Panc1 (cell line): ENCODE data around the gene TMED5. TPM values are rescaled to one million over a fixed set of nuclear protein-coding genes. Genes with fewer than 3 reads are reported as not detected.
"Not testable (repeated sequence)": the region's sequence is repeated elsewhere in the genome, so short reads cannot be mapped to it uniquely, and the experiment has no call there.

Source experiments
- ATAC-seq: fragments of 200-7000 bp; cut with Tn5 transposase; 2 replicates; pipeline ENCODE4 v1.9.1; 2020; ENCODE audit warnings: mild to moderate bottlenecking, moderate library complexity
- BruUV-seq: library from RNA; stranded (reverse); fragments of 400-500 nt; replicated peaks from 2 replicates; lab custom pipeline; 2021; lab: Mats Ljungman, UMichigan
- CTCF ChIA-PET: fragments of 300-600 bp; sonication (Branson Sonifier 250); formaldehyde crosslinking; loops from one replicate; lab custom pipeline; 2022; ENCODE audit warnings: antibody characterized with exemption; lab: Charles Lee
- POLR2A ChIA-PET: fragments of 300-600 bp; sonication (Branson Sonifier 250); formaldehyde crosslinking; loops from one replicate; lab custom pipeline; 2022; ENCODE audit warnings: antibody characterized with exemption; lab: Charles Lee
- DNase-seq: peaks from one replicate; pipeline ENCODE4 v3.0.0-alpha.2; 2010; ENCODE audit warnings: low read depth, low spot score
- H3K27ac ChIP-seq: 2 replicates; pipeline ENCODE4 v1.5.1; 2011; ENCODE audit warnings: mild to moderate bottlenecking, low read length, inconsistent platforms
- H3K27me3 ChIP-seq: fragments of 200-500 bp; sonication (Bioruptor generic); 2 replicates; pipeline ENCODE4 v1.6.0; 2014; ENCODE audit warnings: low read length, inconsistent platforms; ENCODE audit not compliant: control insufficient read depth, insufficient read depth
- H3K36me3 ChIP-seq: fragments of 200-500 bp; sonication (Bioruptor generic); 2 replicates; pipeline ENCODE4 v1.5.1; 2014; ENCODE audit warnings: inconsistent platforms, mild to moderate bottlenecking, low read length, moderate library complexity; ENCODE audit not compliant: control insufficient read depth, insufficient read depth
- H3K4me1 ChIP-seq: 2 replicates; pipeline ENCODE4 v1.5.1; 2011; ENCODE audit warnings: inconsistent platforms, mild to moderate bottlenecking, low read length, moderate library complexity; ENCODE audit not compliant: control insufficient read depth, insufficient read depth
- H3K4me3 ChIP-seq, 2 experiments: 2 replicates each; pipeline ENCODE4 v1.5.1; 2011 to 2012; ENCODE audit warnings: low read depth in 2 of 2, low read length in 2 of 2, mild to moderate bottlenecking in 2 of 2, inconsistent platforms in 1 of 2, moderate library complexity in 1 of 2
- H3K9me3 ChIP-seq: fragments of 200-500 bp; sonication (Bioruptor generic); 2 replicates; pipeline ENCODE4 v1.5.1; 2014; ENCODE audit warnings: low read depth, mild to moderate bottlenecking, inconsistent platforms, low read length, moderate library complexity; ENCODE audit not compliant: control insufficient read depth, insufficient read depth
- CTCF ChIP-seq: fragments of 450-650 bp; IDR thresholded peaks from 2 replicates; pipeline ENCODE4 v1.5.1; 2017; ENCODE audit warnings: mild to moderate bottlenecking
- POLR2AphosphoS5 ChIP-seq: IDR thresholded peaks from 2 replicates; pipeline ENCODE4 v1.6.1; 2012; ENCODE audit warnings: mild to moderate bottlenecking, low read depth, low read length, moderate library complexity
- REST ChIP-seq, 2 experiments: IDR thresholded peaks; 2 replicates each; pipeline ENCODE4 v1.6.1; 2011 to 2012; ENCODE audit warnings: low read depth in 2 of 2, control low read depth in 1 of 2, low read length in 1 of 2, mild to moderate bottlenecking in 1 of 2, moderate library complexity in 1 of 2; ENCODE audit not compliant: insufficient read depth in 1 of 2
- SIN3A ChIP-seq: IDR thresholded peaks from 2 replicates; pipeline ENCODE4 v1.6.1; 2012; ENCODE audit warnings: low read depth, mild to moderate bottlenecking, low read length, moderate library complexity, borderline replicate concordance; ENCODE audit not compliant: insufficient read depth
- TCF7L2 ChIP-seq: IDR thresholded peaks from 2 replicates; pipeline ENCODE4 v1.6.1; 2011; ENCODE audit warnings: mild to moderate bottlenecking, low read depth, low read length, inconsistent platforms
- in situ Hi-C: cut with HindIII; loops from 2 replicates; pipeline ENCODE4 v1.10.0; 2016; ENCODE audit warnings: low sequenced_read_pairs, low pct_unique_long_range_greater_than_20kb
- intact Hi-C: fragments of 100-400 bp; cut with micrococcal nuclease; formaldehyde crosslinking; loops from one replicate; pipeline ENCODE4 v1.10.0; 2022; ENCODE audit not compliant: unreplicated experiment
- total RNA-seq: library from RNA; stranded (reverse); gene quantifications from one replicate; pipeline ENCODE4 v1.2.1, GENCODE V29; 2021; ENCODE audit not compliant: unreplicated experiment

The TMED5 gene
- total RNA-seq, 1 experiment from 2014 or later: 45.6 TPM

- ATAC-seq (no peak), DNase-seq (no peak)
- H3K36me3 ChIP-seq: no peaks in the 10 kb centered on the region
- ChIA-PET CTCF (no interaction called here), POLR2A (no interaction called here)
- H3K27ac ChIP-seq: no peak overlapping the region
- H3K4me3 ChIP-seq: no peak overlapping the region
- TF ChIP-seq REST (IDR thresholded peaks at IDR 0.05; ENCODE audit: insufficient read depth in 1 of 2, low read depth in 2 of 2, low read length in 1 of 2): no peak
- TF ChIP-seq SIN3A: no peak
- TF ChIP-seq TCF7L2: no peak
- no peak for TF ChIP-seq CTCF
- no peak for TF ChIP-seq POLR2AphosphoS5
- in situ Hi-C loops: no loop called here
- H3K27me3 ChIP-seq: no peaks in the 10 kb centered on the region
- no peaks in the 10 kb centered on the region for H3K4me1 ChIP-seq
- BruUV-seq: no TSS peak
- 0 out of 2 replicates have a peak, but pooled peaks cover 3% of the 10 kb centered on the region for H3K9me3 ChIP-seq
- intact Hi-C loops: no loop called here
Measured at GRCh38 chr1:93167006-93167405, 13.2 kb downstream of the TMED5 start.

GRCh38 chr1:93165895-93166294 is 14.3 kb downstream of the TMED5 start:
- H3K36me3 ChIP-seq, H3K27me3 ChIP-seq, intact Hi-C loops, H3K9me3 ChIP-seq, H3K4me1 ChIP-seq, POLR2A ChIA-PET, DNase-seq, CTCF ChIA-PET, H3K27ac ChIP-seq, in situ Hi-C loops, H3K4me3 ChIP-seq, ATAC-seq: not testable (repeated sequence)
- TSS peak; percentile 39 for BruUV-seq

- POLR2A ChIA-PET: no interaction called here
- no peak overlapping the region for H3K27ac ChIP-seq
- no peak for TF ChIP-seq POLR2AphosphoS5
- no peak for TF ChIP-seq CTCF
- TF ChIP-seq REST (IDR thresholded peaks at IDR 0.05; ENCODE audit: insufficient read depth in 1 of 2, low read depth in 2 of 2, low read length in 1 of 2): no peak
- no peak for TF ChIP-seq SIN3A
- TF ChIP-seq TCF7L2: no peak
Measured at GRCh38 chr1:93164816-93165215, 15.4 kb downstream of the TMED5 start.

GRCh38 chr1:93163314-93163713 is 16.9 kb downstream of the TMED5 start:
- H3K9me3 ChIP-seq, H3K36me3 ChIP-seq, DNase-seq, in situ Hi-C loops, H3K27me3 ChIP-seq, H3K4me1 ChIP-seq, CTCF ChIA-PET, intact Hi-C loops, H3K27ac ChIP-seq, ATAC-seq, POLR2A ChIA-PET, BruUV-seq, H3K4me3 ChIP-seq: not testable (repeated sequence)

More at GRCh38 chr1:93164816-93165215, 15.4 kb downstream of the TMED5 start:
- ATAC-seq (no peak), DNase-seq (no peak)
- no peaks in the 10 kb centered on the region for H3K4me1 ChIP-seq
- H3K4me3 ChIP-seq: no peak overlapping the region
- H3K27me3 ChIP-seq: no peaks in the 10 kb centered on the region
- H3K9me3 ChIP-seq: 0 out of 2 replicates have a peak, but pooled peaks cover 3% of the 10 kb centered on the region
- BruUV-seq: no TSS peak
- in situ Hi-C loops: no loop called here
- CTCF ChIA-PET: interaction anchor here (0.6 kb wide), 1 partner anchor 298 kb away, joined by 11 read pairs; no protein-coding TSS in a partner anchor
- H3K36me3 ChIP-seq: no peaks in the 10 kb centered on the region
- intact Hi-C loops: no loop called here
